WTC11 (cell line): Measurements from ENCODE around the gene LRRC74A. TPM values are rescaled to one million over a fixed set of nuclear protein-coding genes. Genes with fewer than 3 reads are reported as not detected.

Source experiments
- ATAC-seq: fragments of 200-7000 bp; cut with Tn5 transposase; 2 replicates; pipeline ENCODE4 v1.10.0; 2021; ENCODE audit warnings: mild to moderate bottlenecking, moderate library complexity
- CTCF ChIA-PET: fragments of 300-600 bp; sonication (Branson Sonifier 250); formaldehyde crosslinking; loops from one replicate; lab custom pipeline; 2021; ENCODE audit warnings: antibody characterized with exemption; lab: Charles Lee
- POLR2A ChIA-PET: fragments of 350-600 bp; sonication (Branson Sonifier 250); formaldehyde crosslinking; loops from one replicate; lab custom pipeline; 2021; ENCODE audit warnings: antibody characterized with exemption; lab: Charles Lee
- DNase-seq: peaks from one replicate; pipeline ENCODE4 v3.0.0; 2021; ENCODE audit warnings: low spot score
- H3K27ac Mint-ChIP-seq: 2 replicates; pipeline ENCODE4 v1.8.0; 2021; ENCODE audit warnings: mixed read lengths
- H3K27me3 Mint-ChIP-seq: 2 replicates; pipeline ENCODE4 v1.8.0; 2021; ENCODE audit warnings: low read depth, mild to moderate bottlenecking, moderate library complexity, mixed read lengths
- H3K36me3 Mint-ChIP-seq: 2 replicates; pipeline ENCODE4 v1.8.0; 2021; ENCODE audit warnings: mixed read lengths
- H3K4me1 Mint-ChIP-seq: 2 replicates; pipeline ENCODE4 v1.8.0; 2022; ENCODE audit warnings: mixed read lengths
- H3K4me3 Mint-ChIP-seq: 2 replicates; pipeline ENCODE4 v1.8.0; 2021; ENCODE audit warnings: mild to moderate bottlenecking, moderate library complexity, mixed read lengths
- H3K9me3 Mint-ChIP-seq: 2 replicates; pipeline ENCODE4 v1.8.0; 2021; ENCODE audit warnings: mixed read lengths
- ATF6 ChIP-seq: sonication (generic); formaldehyde crosslinking; IDR thresholded peaks from 2 replicates; pipeline ENCODE4 v1.8.1; 2023; ENCODE audit warnings: mild to moderate bottlenecking, missing genetic modification reagents
- E2F1 ChIP-seq: sonication (generic); formaldehyde crosslinking; IDR thresholded peaks from 2 replicates; pipeline ENCODE4 v1.8.0; 2022; ENCODE audit warnings: mild to moderate bottlenecking, missing genetic modification reagents
- ESRRA ChIP-seq: sonication (generic); formaldehyde crosslinking; IDR thresholded peaks from 2 replicates; pipeline ENCODE4 v1.8.1; 2022; ENCODE audit warnings: mild to moderate bottlenecking, missing genetic modification reagents, borderline replicate concordance
- GRHL2 ChIP-seq: fragments of 250-450 bp; sonication (Bioruptor Pico); IDR thresholded peaks from 2 replicates; pipeline ENCODE4 v1.8.0; 2022; ENCODE audit warnings: mild to moderate bottlenecking, moderate library complexity; ENCODE audit not compliant: insufficient replicate concordance, severe bottlenecking
- JAZF1 ChIP-seq: fragments of 250-450 bp; sonication (Bioruptor Pico); IDR thresholded peaks from 2 replicates; pipeline ENCODE4 v1.9.0; 2021; ENCODE audit warnings: moderate library complexity, mild to moderate bottlenecking, inconsistent platforms
- JUN ChIP-seq: sonication (generic); formaldehyde crosslinking; IDR thresholded peaks from 2 replicates; pipeline ENCODE4 v1.8.0; 2023; ENCODE audit warnings: mild to moderate bottlenecking, missing genetic modification reagents
- MLX ChIP-seq: sonication (generic); formaldehyde crosslinking; IDR thresholded peaks from 2 replicates; pipeline ENCODE4 v1.8.1; 2023; ENCODE audit warnings: mild to moderate bottlenecking, missing genetic modification reagents, moderate library complexity
- NFE2L1 ChIP-seq: sonication (generic); formaldehyde crosslinking; IDR thresholded peaks from 2 replicates; pipeline ENCODE4 v1.8.1; 2023; ENCODE audit warnings: missing genetic modification reagents
- NR3C1 ChIP-seq: sonication (generic); formaldehyde crosslinking; conservative IDR thresholded peaks from 2 replicates; pipeline ENCODE4 v1.8.1; 2023; ENCODE audit warnings: low read depth, mild to moderate bottlenecking, missing genetic modification reagents
- SMAD4 ChIP-seq: sonication (generic); formaldehyde crosslinking; IDR thresholded peaks from 2 replicates; pipeline ENCODE4 v1.8.0; 2022; ENCODE audit warnings: mild to moderate bottlenecking, missing genetic modification reagents
- TCF7 ChIP-seq: sonication (generic); formaldehyde crosslinking; IDR thresholded peaks from 2 replicates; pipeline ENCODE4 v1.8.0; 2022; ENCODE audit warnings: mild to moderate bottlenecking, low read depth, missing genetic modification reagents, moderate library complexity
- ZBTB21 ChIP-seq: sonication (generic); formaldehyde crosslinking; IDR thresholded peaks from 2 replicates; pipeline ENCODE4 v1.8.1; 2023; ENCODE audit warnings: mild to moderate bottlenecking, missing genetic modification reagents, borderline replicate concordance
- ZBTB43 ChIP-seq: sonication (generic); formaldehyde crosslinking; IDR thresholded peaks from 2 replicates; pipeline ENCODE4 v1.8.1; 2023; ENCODE audit warnings: mild to moderate bottlenecking, missing genetic modification reagents
- ZNF121 ChIP-seq: sonication (generic); formaldehyde crosslinking; IDR thresholded peaks from 2 replicates; pipeline ENCODE4 v1.8.0; 2023; ENCODE audit warnings: missing genetic modification reagents
- ZNF317 ChIP-seq: sonication (generic); formaldehyde crosslinking; IDR thresholded peaks from 2 replicates; pipeline ENCODE4 v1.8.1; 2023; ENCODE audit warnings: low read depth, mild to moderate bottlenecking, moderate library complexity, missing genetic modification reagents, borderline replicate concordance
- ZNF396 ChIP-seq: fragments of 250-450 bp; sonication (Bioruptor Pico); IDR thresholded peaks from 2 replicates; pipeline ENCODE4 v1.8.0; 2021; ENCODE audit warnings: mild to moderate bottlenecking, moderate library complexity, borderline replicate concordance
- total RNA-seq: library from RNA; stranded (reverse); gene quantifications from 3 replicates; pipeline ENCODE4 v1.2.3, GENCODE V29; 2021
- TF ChIP-seq, protein P1 (sequence below): fragments of 250-450 bp; sonication (Bioruptor Pico); conservative IDR thresholded peaks from 2 replicates; pipeline ENCODE4 v1.9.0; 2021; ENCODE audit warnings: mild to moderate bottlenecking
- TF ChIP-seq, protein P2 (sequence below): sonication (generic); formaldehyde crosslinking; IDR thresholded peaks from 2 replicates; pipeline ENCODE4 v1.8.0; 2022; ENCODE audit warnings: mild to moderate bottlenecking, missing genetic modification reagents
- TF ChIP-seq, protein P3 (sequence below): sonication (generic); formaldehyde crosslinking; IDR thresholded peaks from 2 replicates; pipeline ENCODE4 v1.8.0; 2023; ENCODE audit warnings: mild to moderate bottlenecking, missing genetic modification reagents
- TF ChIP-seq, protein P4 (sequence below): sonication (generic); formaldehyde crosslinking; IDR thresholded peaks from 2 replicates; pipeline ENCODE4 v1.8.1; 2022; ENCODE audit warnings: low read depth, missing genetic modification reagents, borderline replicate concordance
- TF ChIP-seq, protein P5 (sequence below): sonication (generic); formaldehyde crosslinking; IDR thresholded peaks from 2 replicates; pipeline ENCODE4 v1.8.0; 2022; ENCODE audit warnings: mild to moderate bottlenecking, missing genetic modification reagents

Gene LRRC74A
- total RNA-seq, 1 experiment from 2014 or later, result not detected

- TF ChIP-seq ATF6 (CRISPR knock-in tag), result no peak
- TF ChIP-seq ESRRA (CRISPR knock-in tag), result no peak
- TF ChIP-seq JAZF1 (CRISPR knock-in tag), result no peak
- TF ChIP-seq E2F1, result no peak
- TF ChIP-seq ZNF121, result no peak
- no peak for TF ChIP-seq ZBTB43 (CRISPR knock-in tag)
- no peak for TF ChIP-seq SMAD4 (CRISPR knock-in tag)
- TF ChIP-seq ZNF396 (CRISPR knock-in tag), result no peak
- no peak for TF ChIP-seq GRHL2 (CRISPR knock-in tag)
Observed at GRCh38 chr14:76820700-76821099, 5.5 kb upstream of the LRRC74A start (continued).

DNA sequence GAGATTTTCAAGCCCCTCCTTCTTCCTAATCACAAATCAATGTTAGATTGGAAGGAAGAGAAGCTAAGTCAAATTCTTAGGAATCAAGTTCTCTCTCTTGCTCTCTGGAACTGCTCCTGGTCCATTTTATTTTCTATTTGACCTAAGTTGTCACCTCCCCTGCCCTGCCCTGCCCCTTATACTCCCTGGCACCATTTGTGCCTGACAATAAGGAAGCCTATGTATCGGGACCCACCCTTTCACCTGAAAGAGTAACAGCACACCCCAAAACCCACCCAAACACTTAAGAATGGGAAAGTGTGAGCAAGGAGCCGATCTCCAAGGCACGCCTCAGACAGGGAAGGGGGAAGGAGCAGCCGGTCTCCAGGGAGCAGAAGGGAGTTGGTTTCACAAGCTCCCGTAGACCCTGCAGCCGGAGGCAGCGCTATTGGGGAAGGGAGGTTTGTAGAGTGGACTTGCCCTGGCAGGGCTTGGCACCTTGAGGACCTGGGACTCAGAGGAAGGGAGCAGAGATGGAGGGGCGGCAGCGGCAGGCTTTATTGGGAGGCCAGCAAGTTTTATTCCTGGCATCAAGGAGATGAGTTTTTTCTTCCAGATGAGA, 1.6 kb downstream of the LRRC74A start:
- no peaks in the 10 kb centered on the region; the same call in 1 of the 2 replicates for H3K27me3 Mint-ChIP-seq
- ChIA-PET CTCF (interaction anchor here (3.4 kb wide), 1 partner anchor 43 kb away, joined by 15 read pairs; no protein-coding TSS in a partner anchor), POLR2A (no interaction called here)
- no peak overlapping the region for H3K4me3 Mint-ChIP-seq
- H3K36me3 Mint-ChIP-seq, result peaks cover 3% of the 10 kb centered on the region; the same call in 1 of the 2 replicates
- H3K27ac Mint-ChIP-seq, result no peak overlapping the region
- ATAC-seq, result peak; percentile 33
- no peak for DNase-seq
- peaks cover 23% of the 10 kb centered on the region for H3K4me1 Mint-ChIP-seq
- H3K9me3 Mint-ChIP-seq, result peaks cover 12% of the 10 kb centered on the region
- TF ChIP-seq NFE2L1 (no peak), ZBTB21 (CRISPR knock-in tag) (no peak), TCF7 (no peak), MLX (CRISPR knock-in tag) (no peak), NR3C1 (CRISPR knock-in tag) (no peak), ZNF317 (CRISPR knock-in tag) (no peak), JUN (no peak)
- TF ChIP-seq, protein P1, sequence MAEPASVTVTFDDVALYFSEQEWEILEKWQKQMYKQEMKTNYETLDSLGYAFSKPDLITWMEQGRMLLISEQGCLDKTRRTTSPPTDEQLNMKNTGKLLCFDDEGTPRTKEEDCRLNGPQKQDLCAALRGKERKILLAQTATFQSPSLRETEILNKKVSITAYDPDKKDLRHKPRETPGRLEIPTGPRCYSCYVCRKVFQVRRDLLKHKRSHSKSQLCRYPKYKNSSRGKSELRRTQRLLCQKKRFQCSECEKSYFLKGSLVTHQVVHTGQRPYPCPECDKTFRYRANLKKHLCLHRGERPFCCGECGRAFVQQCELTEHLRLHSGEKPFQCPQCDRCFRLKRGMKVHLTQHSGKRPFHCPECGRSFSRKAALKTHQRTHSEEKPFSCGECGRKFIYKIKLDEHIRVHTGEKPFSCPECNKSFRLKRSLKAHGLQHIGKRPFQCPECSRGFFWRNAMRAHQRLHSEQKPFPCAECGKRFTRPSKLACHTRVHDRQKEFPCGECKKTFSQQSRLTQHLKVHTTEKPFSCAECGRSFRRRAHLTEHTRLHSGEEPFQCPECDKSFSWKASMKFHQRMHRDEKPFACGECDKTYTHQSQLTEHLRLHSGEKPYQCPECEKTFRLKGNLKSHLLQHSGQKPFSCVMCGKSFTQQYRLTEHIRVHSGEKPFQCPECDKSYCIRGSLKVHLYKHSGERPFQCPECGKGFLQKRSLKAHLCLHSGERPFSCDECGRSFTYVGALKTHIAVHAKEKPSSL (CRISPR knock-in tag), result no peak
- TF ChIP-seq, protein P2, sequence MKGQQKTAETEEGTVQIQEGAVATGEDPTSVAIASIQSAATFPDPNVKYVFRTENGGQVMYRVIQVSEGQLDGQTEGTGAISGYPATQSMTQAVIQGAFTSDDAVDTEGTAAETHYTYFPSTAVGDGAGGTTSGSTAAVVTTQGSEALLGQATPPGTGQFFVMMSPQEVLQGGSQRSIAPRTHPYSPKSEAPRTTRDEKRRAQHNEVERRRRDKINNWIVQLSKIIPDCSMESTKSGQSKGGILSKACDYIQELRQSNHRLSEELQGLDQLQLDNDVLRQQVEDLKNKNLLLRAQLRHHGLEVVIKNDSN, result no peak
- TF ChIP-seq, protein P3, sequence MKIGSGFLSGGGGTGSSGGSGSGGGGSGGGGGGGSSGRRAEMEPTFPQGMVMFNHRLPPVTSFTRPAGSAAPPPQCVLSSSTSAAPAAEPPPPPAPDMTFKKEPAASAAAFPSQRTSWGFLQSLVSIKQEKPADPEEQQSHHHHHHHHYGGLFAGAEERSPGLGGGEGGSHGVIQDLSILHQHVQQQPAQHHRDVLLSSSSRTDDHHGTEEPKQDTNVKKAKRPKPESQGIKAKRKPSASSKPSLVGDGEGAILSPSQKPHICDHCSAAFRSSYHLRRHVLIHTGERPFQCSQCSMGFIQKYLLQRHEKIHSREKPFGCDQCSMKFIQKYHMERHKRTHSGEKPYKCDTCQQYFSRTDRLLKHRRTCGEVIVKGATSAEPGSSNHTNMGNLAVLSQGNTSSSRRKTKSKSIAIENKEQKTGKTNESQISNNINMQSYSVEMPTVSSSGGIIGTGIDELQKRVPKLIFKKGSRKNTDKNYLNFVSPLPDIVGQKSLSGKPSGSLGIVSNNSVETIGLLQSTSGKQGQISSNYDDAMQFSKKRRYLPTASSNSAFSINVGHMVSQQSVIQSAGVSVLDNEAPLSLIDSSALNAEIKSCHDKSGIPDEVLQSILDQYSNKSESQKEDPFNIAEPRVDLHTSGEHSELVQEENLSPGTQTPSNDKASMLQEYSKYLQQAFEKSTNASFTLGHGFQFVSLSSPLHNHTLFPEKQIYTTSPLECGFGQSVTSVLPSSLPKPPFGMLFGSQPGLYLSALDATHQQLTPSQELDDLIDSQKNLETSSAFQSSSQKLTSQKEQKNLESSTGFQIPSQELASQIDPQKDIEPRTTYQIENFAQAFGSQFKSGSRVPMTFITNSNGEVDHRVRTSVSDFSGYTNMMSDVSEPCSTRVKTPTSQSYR, result no peak
- TF ChIP-seq, protein P4, sequence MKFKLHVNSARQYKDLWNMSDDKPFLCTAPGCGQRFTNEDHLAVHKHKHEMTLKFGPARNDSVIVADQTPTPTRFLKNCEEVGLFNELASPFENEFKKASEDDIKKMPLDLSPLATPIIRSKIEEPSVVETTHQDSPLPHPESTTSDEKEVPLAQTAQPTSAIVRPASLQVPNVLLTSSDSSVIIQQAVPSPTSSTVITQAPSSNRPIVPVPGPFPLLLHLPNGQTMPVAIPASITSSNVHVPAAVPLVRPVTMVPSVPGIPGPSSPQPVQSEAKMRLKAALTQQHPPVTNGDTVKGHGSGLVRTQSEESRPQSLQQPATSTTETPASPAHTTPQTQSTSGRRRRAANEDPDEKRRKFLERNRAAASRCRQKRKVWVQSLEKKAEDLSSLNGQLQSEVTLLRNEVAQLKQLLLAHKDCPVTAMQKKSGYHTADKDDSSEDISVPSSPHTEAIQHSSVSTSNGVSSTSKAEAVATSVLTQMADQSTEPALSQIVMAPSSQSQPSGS (CRISPR knock-in tag), result no peak
- TF ChIP-seq, protein P5, sequence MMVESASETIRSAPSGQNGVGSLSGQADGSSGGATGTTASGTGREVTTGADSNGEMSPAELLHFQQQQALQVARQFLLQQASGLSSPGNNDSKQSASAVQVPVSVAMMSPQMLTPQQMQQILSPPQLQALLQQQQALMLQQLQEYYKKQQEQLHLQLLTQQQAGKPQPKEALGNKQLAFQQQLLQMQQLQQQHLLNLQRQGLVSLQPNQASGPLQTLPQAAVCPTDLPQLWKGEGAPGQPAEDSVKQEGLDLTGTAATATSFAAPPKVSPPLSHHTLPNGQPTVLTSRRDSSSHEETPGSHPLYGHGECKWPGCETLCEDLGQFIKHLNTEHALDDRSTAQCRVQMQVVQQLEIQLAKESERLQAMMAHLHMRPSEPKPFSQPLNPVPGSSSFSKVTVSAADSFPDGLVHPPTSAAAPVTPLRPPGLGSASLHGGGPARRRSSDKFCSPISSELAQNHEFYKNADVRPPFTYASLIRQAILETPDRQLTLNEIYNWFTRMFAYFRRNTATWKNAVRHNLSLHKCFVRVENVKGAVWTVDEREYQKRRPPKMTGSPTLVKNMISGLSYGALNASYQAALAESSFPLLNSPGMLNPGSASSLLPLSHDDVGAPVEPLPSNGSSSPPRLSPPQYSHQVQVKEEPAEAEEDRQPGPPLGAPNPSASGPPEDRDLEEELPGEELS (CRISPR knock-in tag), result no peak
